ENCODE results near the gene TLE1.
"Not testable (repeated sequence)": the region's sequence is repeated elsewhere in the genome, so short reads cannot be mapped to it uniquely, and the experiment has no call there.

TLE1 gene

GRCh38 chr9:81621785-81622259 lies 67.5 kb downstream of the TLE1 start:
- no peak for DNase-seq

GRCh38 chr9:81621118-81621517 lies 68.2 kb downstream of the TLE1 start:
- DNase-seq = no peak

GRCh38 chr9:81620002-81620390 lies 69.4 kb downstream of the TLE1 start:
- no peak for DNase-seq

GRCh38 chr9:81619353-81620001 lies 69.9 kb downstream of the TLE1 start:
- no peak for DNase-seq

- DNase-seq = no peak
Measured at GRCh38 chr9:81618923-81619322, 70.4 kb downstream of the TLE1 start.

- no peak for DNase-seq
Measured at GRCh38 chr9:81616141-81616540, 73.2 kb downstream of the TLE1 start.

- DNase-seq = no peak
Measured at GRCh38 chr9:81614335-81614734, 75.0 kb downstream of the TLE1 start.

- peak; percentile 80 for DNase-seq
Measured at GRCh38 chr9:81613002-81613812, 76.1 kb downstream of the TLE1 start.

- no peak for DNase-seq
Measured at GRCh38 chr9:81611664-81612063, 77.7 kb downstream of the TLE1 start.

- no peak for DNase-seq
Measured at GRCh38 chr9:81610740-81611107, 78.6 kb downstream of the TLE1 start.

GRCh38 chr9:81609782-81610739 lies 79.3 kb downstream of the TLE1 start:
- DNase-seq = peak; percentile 68

GRCh38 chr9:81608289-81608657 lies 81.1 kb downstream of the TLE1 start:
- no peak for DNase-seq

GRCh38 chr9:81607593-81608288 lies 81.6 kb downstream of the TLE1 start:
- DNase-seq = no peak

- DNase-seq = not testable (repeated sequence)
Measured at GRCh38 chr9:81606261-81606660, 83.1 kb downstream of the TLE1 start.

- DNase-seq = no peak
Measured at GRCh38 chr9:81605170-81605670, 84.1 kb downstream of the TLE1 start.

- DNase-seq = no peak
Measured at GRCh38 chr9:81604306-81605169, 84.8 kb downstream of the TLE1 start.

- no peak for DNase-seq
Measured at GRCh38 chr9:81602887-81603680, 86.3 kb downstream of the TLE1 start.

GRCh38 chr9:81601639-81602623 lies 87.4 kb downstream of the TLE1 start:
- no peak for DNase-seq

- no peak for DNase-seq
Measured at GRCh38 chr9:81600631-81601030, 88.7 kb downstream of the TLE1 start.

Measured in islet precursor cell (in vitro differentiated cells).